H1 (cell line): ENCODE data around the gene SLC39A2.

Experiments
- BRCA1 ChIP-seq: IDR thresholded peaks from 2 replicates; pipeline ENCODE4 v1.6.1; 2012; ENCODE audit warnings: low read depth, low read length, improper control_type of control experiment
- CTCF ChIP-seq, 3 experiments: IDR thresholded peaks; 1 replicate in 2 of 3; 2 replicates in 1 of 3; pipeline versions ENCODE4 v1.5.1 to v1.6.1; 2011; ENCODE audit warnings: low read length in 3 of 3, mild to moderate bottlenecking in 3 of 3, inconsistent platforms in 2 of 3, low read depth in 1 of 3, moderate library complexity in 1 of 3; ENCODE audit not compliant: insufficient read depth in 1 of 3; ENCODE audit errors: control extremely low read depth in 1 of 3
- GABPA ChIP-seq: IDR thresholded peaks from 2 replicates; pipeline ENCODE4 v1.6.1; 2011; ENCODE audit warnings: mild to moderate bottlenecking, low read length, moderate library complexity, borderline replicate concordance; ENCODE audit not compliant: insufficient read depth
- MAFK ChIP-seq: IDR thresholded peaks from 2 replicates; pipeline ENCODE4 v1.6.1; 2012; ENCODE audit warnings: low read depth, mild to moderate bottlenecking, improper control_type of control experiment, low read length
- POLR2A ChIP-seq, 2 experiments: IDR thresholded peaks; 1 replicate in 1 of 2; 2 replicates in 1 of 2; pipeline ENCODE4 v1.6.1; 2011; ENCODE audit warnings: low read depth in 2 of 2, low read length in 2 of 2, mild to moderate bottlenecking in 2 of 2; ENCODE audit errors: control extremely low read depth in 1 of 2
- POLR2AphosphoS5 ChIP-seq: IDR thresholded peaks from 2 replicates; pipeline ENCODE4 v1.6.1; 2011; ENCODE audit warnings: low read depth, low read length
- SAP30 ChIP-seq: fragments of 300-600 bp; sonication (generic); IDR thresholded peaks from 2 replicates; pipeline ENCODE4 v1.7.1; 2012; ENCODE audit warnings: low read length, moderate library complexity, mild to moderate bottlenecking, inconsistent platforms; ENCODE audit not compliant: insufficient read depth, insufficient replicate concordance
- SP1 ChIP-seq: IDR thresholded peaks from 2 replicates; pipeline ENCODE4 v1.6.1; 2011; ENCODE audit warnings: low read depth, low read length
- SRF ChIP-seq: IDR thresholded peaks from 2 replicates; pipeline ENCODE4 v1.6.1; 2011; ENCODE audit warnings: mild to moderate bottlenecking, low read depth, low read length, moderate library complexity
- USF2 ChIP-seq: IDR thresholded peaks from 2 replicates; pipeline ENCODE4 v1.6.1; 2011; ENCODE audit warnings: low read length, improper control_type of control experiment

GRCh38 chr14:20969336-20969735 lies 29.8 kb upstream of the SLC39A2 start:
- no peak for TF ChIP-seq SAP30
- TF ChIP-seq SRF = no peak
- TF ChIP-seq CTCF (IDR thresholded peaks at IDR 0.05; ENCODE audit: control extremely low read depth in 1 of 3, insufficient read depth in 1 of 3, low read depth in 1 of 3, low read length in 3 of 3) = no peak
- TF ChIP-seq MAFK = no peak
- TF ChIP-seq POLR2A (IDR thresholded peaks at IDR 0.05; ENCODE audit: control extremely low read depth in 1 of 2, low read depth in 2 of 2, low read length in 2 of 2) = no peak
- no peak for TF ChIP-seq GABPA
- no peak for TF ChIP-seq POLR2AphosphoS5
- TF ChIP-seq SP1 = no peak
- no peak for TF ChIP-seq USF2
- TF ChIP-seq BRCA1 = no peak
